ENCODE measurements around the gene RNF135. TPM values are rescaled to one million over a fixed set of nuclear protein-coding genes. Genes with fewer than 3 reads are reported as not detected.

RNF135 gene
- total and polyA plus RNA-seq, 2 of the 4 experiments (the other 2 are of a cell fraction): 5.9 to 9.0 TPM

DNA sequence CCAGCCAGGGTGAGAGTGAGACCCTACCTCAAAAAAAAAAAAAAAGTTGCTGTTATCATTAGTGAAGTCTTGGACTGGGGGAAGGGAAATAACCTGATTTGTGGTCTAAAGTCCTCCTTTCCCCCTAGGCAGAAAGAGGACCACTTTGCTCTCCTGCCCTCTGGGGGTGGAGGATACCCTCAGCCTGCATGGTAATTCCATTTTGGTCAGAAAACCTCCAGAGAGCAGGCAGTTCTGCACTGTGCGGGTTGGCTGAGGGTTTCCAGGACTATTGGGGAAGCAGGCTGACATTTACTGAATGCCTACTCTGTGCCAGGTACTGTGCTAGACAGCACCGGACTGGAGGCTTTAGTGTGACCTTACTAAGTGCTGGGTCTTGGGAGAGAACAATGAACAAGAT lies 46.5 kb upstream of the RNF135 start:
- in situ Hi-C loops (cut with MboI; ENCODE audit: low sequenced_read_pairs): no loop called here
- POLR2A ChIA-PET (ENCODE audit: unreplicated experiment): no interaction called here
- 67% methylated on average over 1 of the region's 2 CpGs; no CpG with 5 or more reads in 1 of the 2 experiments for WGBS, 2 experiments (ENCODE audit: extremely low coverage in 2 of 2, insufficient read length in 1 of 2)
- Histone ChIP-seq H2BK120ac (ENCODE audit: low read depth, low read length) (no peak overlapping the region), H3K27me3 (ENCODE audit: control insufficient read depth, insufficient read depth, low read length) (peaks cover 14% of the 10 kb centered on the region), H2BK15ac (ENCODE audit: low read depth, low read length) (no peak overlapping the region), H3K9me1 (ENCODE audit: insufficient read depth, low read length) (peaks cover 6% of the 10 kb centered on the region), H2AK9ac (replicated peaks; ENCODE audit: low read depth, low read length, poor library complexity) (no peak overlapping the region), H3K4me1 (ENCODE audit: control insufficient read depth, insufficient read depth, low read length) (peaks cover 5% of the 10 kb centered on the region), H2BK20ac (ENCODE audit: low read depth, low read length) (no peak overlapping the region), H4K5ac (ENCODE audit: low read depth, low read length) (no peak overlapping the region), H2AK5ac (ENCODE audit: low read depth, low read length) (no peak overlapping the region), H4K20me1 (ENCODE audit: insufficient read depth, low read length) (no peaks in the 10 kb centered on the region), H3K23ac (ENCODE audit: low read depth, low read length) (no peak overlapping the region), H3K27ac (ENCODE audit: insufficient read depth, low read length) (no peak overlapping the region), H3K56ac (ENCODE audit: extremely low read depth, insufficient read depth, low read length) (no peak overlapping the region), H2AFZ (replicated peaks; ENCODE audit: low read length, poor library complexity) (no peak overlapping the region), H4K8ac (ENCODE audit: low read depth in 2 of 2, low read length in 2 of 2) (no peak overlapping the region), H3K4me2 (ENCODE audit: low read depth, low read length) (no peak overlapping the region), H3K9me3 (ENCODE audit: control insufficient read depth, insufficient read depth, low read length) (no peaks in the 10 kb centered on the region), H3K36me3 (ENCODE audit: control insufficient read depth, insufficient read depth, low read length) (no peaks in the 10 kb centered on the region), H3K4me3 (ENCODE audit: insufficient read depth, low read depth, low read length) (no peak overlapping the region), H3K18ac (ENCODE audit: low read depth, low read length) (no peak overlapping the region), H3K9ac (ENCODE audit: low read depth, low read length) (no peak overlapping the region), H3K79me1 (ENCODE audit: low read depth in 1 of 2, low read length in 2 of 2) (0 out of 4 replicates have a peak, but pooled peaks cover 0 to 5% of the 10 kb centered on the region in 2 experiments), H4K91ac (ENCODE audit: insufficient read depth, low read depth, low read length) (no peak overlapping the region), H3K14ac (replicated peaks; ENCODE audit: low read depth, low read length) (no peak overlapping the region), H3K4ac (ENCODE audit: low read depth, low read length) (no peak overlapping the region), H2BK5ac (ENCODE audit: low read depth, low read length, poor library complexity, severe bottlenecking) (no peak overlapping the region)
- dilution Hi-C loops (cut with HindIII; ENCODE audit: low sequenced_read_pairs, unreplicated experiment): no loop called here
- CTCF ChIA-PET: no interaction called here
- intact Hi-C loops (cut with micrococcal nuclease): no loop called here
- BruUV-seq (replicated peaks): no TSS peak
- TF ChIP-seq FOS (IDR thresholded peaks at IDR 0.05; ENCODE audit: low read depth, low read length): no peak
- TF ChIP-seq RCOR1 (IDR thresholded peaks at IDR 0.05; ENCODE audit: insufficient replicate concordance, low read length): no peak
- no peak for TF ChIP-seq MAZ (IDR thresholded peaks at IDR 0.05; ENCODE audit: borderline replicate concordance, low read depth, low read length)
- no peak for TF ChIP-seq BHLHE40 (IDR thresholded peaks at IDR 0.05; ENCODE audit: low read depth, low read length)
- TF ChIP-seq CHD1 (IDR thresholded peaks at IDR 0.05; ENCODE audit: low read depth, low read length): no peak
- TF ChIP-seq, protein P1, sequence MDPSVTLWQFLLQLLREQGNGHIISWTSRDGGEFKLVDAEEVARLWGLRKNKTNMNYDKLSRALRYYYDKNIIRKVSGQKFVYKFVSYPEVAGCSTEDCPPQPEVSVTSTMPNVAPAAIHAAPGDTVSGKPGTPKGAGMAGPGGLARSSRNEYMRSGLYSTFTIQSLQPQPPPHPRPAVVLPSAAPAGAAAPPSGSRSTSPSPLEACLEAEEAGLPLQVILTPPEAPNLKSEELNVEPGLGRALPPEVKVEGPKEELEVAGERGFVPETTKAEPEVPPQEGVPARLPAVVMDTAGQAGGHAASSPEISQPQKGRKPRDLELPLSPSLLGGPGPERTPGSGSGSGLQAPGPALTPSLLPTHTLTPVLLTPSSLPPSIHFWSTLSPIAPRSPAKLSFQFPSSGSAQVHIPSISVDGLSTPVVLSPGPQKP (IDR thresholded peaks at IDR 0.05; ENCODE audit: borderline replicate concordance, low read depth, low read length): no peak
- no peak for TF ChIP-seq RAD21 (IDR thresholded peaks at IDR 0.05; ENCODE audit: low read length)
- TF ChIP-seq MAFK (IDR thresholded peaks at IDR 0.05; ENCODE audit: low read depth, low read length): no peak
- no peak for TF ChIP-seq RFX5 (IDR thresholded peaks at IDR 0.05; ENCODE audit: low read depth, low read length)
- no peak for TF ChIP-seq SMC3 (IDR thresholded peaks at IDR 0.05; ENCODE audit: low read depth, low read length)
- TF ChIP-seq CEBPB (IDR thresholded peaks at IDR 0.05; ENCODE audit: low read depth, low read length): no peak
- TF ChIP-seq, protein P2, sequence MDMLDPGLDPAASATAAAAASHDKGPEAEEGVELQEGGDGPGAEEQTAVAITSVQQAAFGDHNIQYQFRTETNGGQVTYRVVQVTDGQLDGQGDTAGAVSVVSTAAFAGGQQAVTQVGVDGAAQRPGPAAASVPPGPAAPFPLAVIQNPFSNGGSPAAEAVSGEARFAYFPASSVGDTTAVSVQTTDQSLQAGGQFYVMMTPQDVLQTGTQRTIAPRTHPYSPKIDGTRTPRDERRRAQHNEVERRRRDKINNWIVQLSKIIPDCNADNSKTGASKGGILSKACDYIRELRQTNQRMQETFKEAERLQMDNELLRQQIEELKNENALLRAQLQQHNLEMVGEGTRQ (IDR thresholded peaks at IDR 0.05; ENCODE audit: low read depth, low read length): no peak
- no peak for TF ChIP-seq MXI1 (IDR thresholded peaks at IDR 0.05; ENCODE audit: borderline replicate concordance, low read depth, low read length)
- DNase-seq (no peak), ATAC-seq (ENCODE audit: low read depth) (no peak)

All from IMR-90 (cell line).